ENCODE results near the gene GPR161. TPM values are rescaled to one million over a fixed set of nuclear protein-coding genes. Genes with fewer than 3 reads are reported as not detected.

Gene GPR161
- total RNA-seq, 2 experiments from 2014 or later = not detected

GRCh38 chr1:168129933-168130332 is 6.8 kb downstream of the GPR161 start:
- Mint-ChIP-seq H3K4me1 (ENCODE audit: low read depth) (peaks cover 1% of the 10 kb centered on the region), H3K36me3 (ENCODE audit: low read depth) (no peaks in the 10 kb centered on the region), H3K4me3 (no peak overlapping the region), H3K27ac (no peak overlapping the region), H3K9me3 (no peaks in the 10 kb centered on the region), H3K27me3 (peaks cover 60% of the 10 kb centered on the region)
- no peak for DNase-seq
- no peaks in the 10 kb centered on the region for H3K36me3 ChIP-seq (ENCODE audit: insufficient read depth, low read length)
- no peak overlapping the region for H3K27ac ChIP-seq (ENCODE audit: low read depth in 1 of 2, low read length in 2 of 2)
- peaks cover 12 to 34% of the 10 kb centered on the region in 2 experiments for H3K27me3 ChIP-seq (ENCODE audit: control insufficient read depth in 1 of 2, insufficient read depth in 2 of 2, low read length in 2 of 2)
- no peaks in the 10 kb centered on the region for H3K4me1 ChIP-seq (ENCODE audit: insufficient read depth, low read length)
- H3K9me3 ChIP-seq (ENCODE audit: control insufficient read depth in 1 of 2, insufficient read depth in 1 of 2, low read length in 2 of 2) = peaks cover 0 to 4% of the 10 kb centered on the region in 2 experiments
- intact Hi-C loops (cut with DNase I, micrococcal nuclease) = no loop called here
- ChIA-PET CTCF (interaction anchor here (1.4 kb wide), 1 partner anchor 13 kb away, joined by 3 read pairs; no protein-coding TSS in a partner anchor), POLR2A (no interaction called here)
- TF ChIP-seq, protein P1, sequence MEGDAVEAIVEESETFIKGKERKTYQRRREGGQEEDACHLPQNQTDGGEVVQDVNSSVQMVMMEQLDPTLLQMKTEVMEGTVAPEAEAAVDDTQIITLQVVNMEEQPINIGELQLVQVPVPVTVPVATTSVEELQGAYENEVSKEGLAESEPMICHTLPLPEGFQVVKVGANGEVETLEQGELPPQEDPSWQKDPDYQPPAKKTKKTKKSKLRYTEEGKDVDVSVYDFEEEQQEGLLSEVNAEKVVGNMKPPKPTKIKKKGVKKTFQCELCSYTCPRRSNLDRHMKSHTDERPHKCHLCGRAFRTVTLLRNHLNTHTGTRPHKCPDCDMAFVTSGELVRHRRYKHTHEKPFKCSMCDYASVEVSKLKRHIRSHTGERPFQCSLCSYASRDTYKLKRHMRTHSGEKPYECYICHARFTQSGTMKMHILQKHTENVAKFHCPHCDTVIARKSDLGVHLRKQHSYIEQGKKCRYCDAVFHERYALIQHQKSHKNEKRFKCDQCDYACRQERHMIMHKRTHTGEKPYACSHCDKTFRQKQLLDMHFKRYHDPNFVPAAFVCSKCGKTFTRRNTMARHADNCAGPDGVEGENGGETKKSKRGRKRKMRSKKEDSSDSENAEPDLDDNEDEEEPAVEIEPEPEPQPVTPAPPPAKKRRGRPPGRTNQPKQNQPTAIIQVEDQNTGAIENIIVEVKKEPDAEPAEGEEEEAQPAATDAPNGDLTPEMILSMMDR (IDR thresholded peaks at IDR 0.05) = no peak
- no peak for ATAC-seq (ENCODE audit: poor library complexity)
- no peak overlapping the region for H3K4me3 ChIP-seq (ENCODE audit: low read length)

GRCh38 chr1:168127503-168127902 is 9.2 kb downstream of the GPR161 start:
- Mint-ChIP-seq H3K9me3 (no peaks in the 10 kb centered on the region), H3K4me1 (ENCODE audit: low read depth) (no peaks in the 10 kb centered on the region), H3K36me3 (ENCODE audit: low read depth) (no peaks in the 10 kb centered on the region), H3K4me3 (no peak overlapping the region), H3K27me3 (peaks cover 46% of the 10 kb centered on the region), H3K27ac (no peak overlapping the region)
- intact Hi-C loops (cut with DNase I, micrococcal nuclease) = no loop called here
- TF ChIP-seq, protein P1 (IDR thresholded peaks at IDR 0.05) = no peak
- no peak for DNase-seq
- ATAC-seq (ENCODE audit: poor library complexity) = no peak
- Histone ChIP-seq H3K9me3 (ENCODE audit: control insufficient read depth in 1 of 2, insufficient read depth in 1 of 2, low read length in 2 of 2) (peaks cover 0 to 4% of the 10 kb centered on the region in 2 experiments), H3K4me3 (ENCODE audit: low read length) (no peak overlapping the region), H3K27ac (ENCODE audit: low read depth in 1 of 2, low read length in 2 of 2) (no peak overlapping the region), H3K36me3 (ENCODE audit: insufficient read depth, low read length) (no peaks in the 10 kb centered on the region), H3K4me1 (ENCODE audit: insufficient read depth, low read length) (no peaks in the 10 kb centered on the region), H3K27me3 (ENCODE audit: control insufficient read depth in 1 of 2, insufficient read depth in 2 of 2, low read length in 2 of 2) (peaks cover 2 to 16% of the 10 kb centered on the region in 2 experiments)
- ChIA-PET POLR2A (no interaction called here), CTCF (interaction anchor here (0.6 kb wide), 1 partner anchor 28 kb away, joined by 4 read pairs; no protein-coding TSS in a partner anchor)

DNA sequence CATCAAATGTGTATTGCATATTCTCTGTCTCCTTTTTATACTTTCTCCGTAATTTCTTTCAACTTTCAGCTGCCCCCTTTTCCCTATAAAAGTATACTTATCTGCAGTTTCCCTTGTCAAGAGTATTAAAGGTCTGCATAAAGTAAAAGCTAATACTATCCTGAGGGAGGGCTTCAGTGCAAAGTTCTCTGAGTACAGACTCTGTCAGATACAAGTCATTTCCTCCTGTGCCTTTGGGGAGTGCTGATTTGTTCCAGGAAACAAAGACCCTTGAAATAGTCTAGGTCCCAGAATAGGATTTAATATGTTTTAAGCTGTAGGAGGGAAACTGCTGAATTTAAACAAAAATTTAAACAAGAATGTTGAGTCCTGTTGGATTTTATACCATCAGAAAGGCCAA is 11.7 kb downstream of the GPR161 start:
- Histone ChIP-seq H3K27ac (ENCODE audit: low read depth in 1 of 2, low read length in 2 of 2) (no peak overlapping the region), H3K27me3 (ENCODE audit: control insufficient read depth in 1 of 2, insufficient read depth in 2 of 2, low read length in 2 of 2) (peaks cover 4 to 16% of the 10 kb centered on the region in 2 experiments), H3K4me1 (ENCODE audit: insufficient read depth, low read length) (no peaks in the 10 kb centered on the region), H3K4me3 (ENCODE audit: low read length) (no peak overlapping the region), H3K36me3 (ENCODE audit: insufficient read depth, low read length) (no peaks in the 10 kb centered on the region), H3K9me3 (ENCODE audit: control insufficient read depth in 1 of 2, insufficient read depth in 1 of 2, low read length in 2 of 2) (peaks cover 0 to 4% of the 10 kb centered on the region in 2 experiments)
- ChIA-PET POLR2A (no interaction called here), CTCF (no interaction called here)
- no peaks in the 10 kb centered on the region for H3K4me1 Mint-ChIP-seq (ENCODE audit: low read depth)
- no peaks in the 10 kb centered on the region for H3K36me3 Mint-ChIP-seq (ENCODE audit: low read depth)
- ATAC-seq (ENCODE audit: poor library complexity) = no peak
- no peak overlapping the region for H3K27ac Mint-ChIP-seq
- peaks cover 35% of the 10 kb centered on the region for H3K27me3 Mint-ChIP-seq
- TF ChIP-seq, protein P1 (IDR thresholded peaks at IDR 0.05) = no peak
- intact Hi-C loops (cut with DNase I, micrococcal nuclease) = no loop called here
- no peak for DNase-seq
- H3K4me3 Mint-ChIP-seq = no peak overlapping the region
- H3K9me3 Mint-ChIP-seq = no peaks in the 10 kb centered on the region
